CD4-positive, alpha-beta memory T cell (primary cell): ENCODE measurements around the gene ZNF92. TPM values are rescaled to one million over a fixed set of nuclear protein-coding genes. Genes with fewer than 3 reads are reported as not detected.
A peak's percentile ranks its signal among the peaks of the same experiment; 100 is the strongest.
"Not testable (repeated sequence)": the region's sequence is repeated elsewhere in the genome, so short reads cannot be mapped to it uniquely, and the experiment has no call there.

Experiments used
- CTCF ChIA-PET: fragments of 350-600 bp; sonication (Branson Sonifier 250); formaldehyde crosslinking; loops from one replicate; lab custom pipeline; 2021; ENCODE audit warnings: inconsistent platforms; ENCODE audit not compliant: partially characterized antibody; lab: Charles Lee
- POLR2A ChIA-PET: fragments of 350-600 bp; sonication (Branson Sonifier 250); formaldehyde crosslinking; loops from one replicate; lab custom pipeline; 2021; ENCODE audit not compliant: partially characterized antibody; lab: Charles Lee
- DNase-seq, 5 donors: peaks; one replicate each; pipeline versions ENCODE4 v3.0.0 to v3.0.0-alpha.2; 2020 to 2022; ENCODE audit warnings: mixed read lengths in 1 of 5
- H3K27ac ChIP-seq: one replicate; pipeline ENCODE4 v1.7.0; 2013; ENCODE audit warnings: low read depth, low read length
- H3K27me3 ChIP-seq: 2 replicates; pipeline ENCODE4 v1.7.0; 2013; ENCODE audit warnings: mild to moderate bottlenecking, low read length, moderate library complexity; ENCODE audit not compliant: insufficient read depth
- H3K36me3 ChIP-seq: 2 replicates; pipeline ENCODE4 v1.7.0; 2013; ENCODE audit warnings: mild to moderate bottlenecking, low read length, moderate library complexity; ENCODE audit not compliant: insufficient read depth
- H3K4me1 ChIP-seq: 2 replicates; pipeline ENCODE4 v1.7.0; 2013; ENCODE audit warnings: mild to moderate bottlenecking, low read length, moderate library complexity; ENCODE audit not compliant: insufficient read depth
- H3K4me3 ChIP-seq, 2 donors: one replicate each; pipeline ENCODE4 v1.7.0; 2013; ENCODE audit warnings: low read length in 2 of 2, mild to moderate bottlenecking in 1 of 2
- H3K9me3 ChIP-seq, 2 donors: one replicate each; pipeline ENCODE4 v1.7.0; 2013; ENCODE audit warnings: low read length in 2 of 2, control low read depth in 1 of 2; ENCODE audit not compliant: control insufficient read depth in 1 of 2
- H3K27ac Mint-ChIP-seq, 7 donors: one replicate each; pipeline ENCODE4 v1.8.0; 2020 to 2021; ENCODE audit warnings: mixed read lengths in 7 of 7, mild to moderate bottlenecking in 6 of 7, inconsistent platforms in 3 of 7, moderate library complexity in 3 of 7
- H3K27me3 Mint-ChIP-seq, 2 donors: one replicate each; pipeline ENCODE4 v1.8.0; 2020 to 2021; ENCODE audit warnings: mixed read lengths in 2 of 2
- H3K36me3 Mint-ChIP-seq, 2 donors: one replicate each; pipeline ENCODE4 v1.8.0; 2020 to 2021; ENCODE audit warnings: mixed read lengths in 2 of 2, inconsistent platforms in 1 of 2, mild to moderate bottlenecking in 1 of 2
- H3K4me1 Mint-ChIP-seq, 4 donors: one replicate each; pipeline ENCODE4 v1.8.0; 2020 to 2021; ENCODE audit warnings: mixed read lengths in 4 of 4, mild to moderate bottlenecking in 1 of 4
- H3K4me3 Mint-ChIP-seq, 8 donors: one replicate each; pipeline ENCODE4 v1.8.0; 2020 to 2021; ENCODE audit warnings: mixed read lengths in 8 of 8, mild to moderate bottlenecking in 7 of 8, moderate library complexity in 6 of 8, inconsistent platforms in 3 of 8
- H3K9me3 Mint-ChIP-seq, 8 donors: one replicate each; pipeline ENCODE4 v1.8.0; 2020 to 2021; ENCODE audit warnings: mixed read lengths in 8 of 8, mild to moderate bottlenecking in 5 of 8, inconsistent platforms in 3 of 8, moderate library complexity in 1 of 8
- intact Hi-C: fragments of 100-400 bp; cut with micrococcal nuclease; formaldehyde crosslinking; loops from one replicate; pipeline ENCODE4 v1.15.1; 2023
- polyA plus RNA-seq, 2 donors: library from polyadenylated mRNA; unstranded; fragments of 300-500 nt; fragmentation: Illumina TruSeq; gene quantifications; one replicate each; pipeline ENCODE4 v1.2.3, GENCODE V29; 2021
- total RNA-seq, 2 experiments: library from RNA; stranded (reverse); gene quantifications; one replicate each; pipeline ENCODE4 v1.2.3, GENCODE V29; 2021

ZNF92 gene
- total RNA-seq (10 to 100 TPM; 31.1 to 35.3 TPM), polyA plus RNA-seq (10 to 100 TPM; 10.4 to 17.1 TPM)

- DNase-seq = peak; percentile 93 to 97 (median 94)
- H3K27me3 ChIP-seq = no peaks in the 10 kb centered on the region
- Mint-ChIP-seq H3K9me3 (peaks cover 0 to 2% (median 0%) of the 10 kb centered on the region in 8 donors), H3K27me3 (no peaks in the 10 kb centered on the region), H3K36me3 (peaks cover 17 to 29% of the 10 kb centered on the region in 2 donors), H3K27ac (peak within 1 kb of the TSS; percentile 90 to 97 (median 93)), H3K4me1 (peaks cover 34 to 59% (median 45%) of the 10 kb centered on the region in 4 donors), H3K4me3 (peak within 1 kb of the TSS; percentile 91 to 99 (median 97))
- CTCF ChIA-PET = interaction anchor here (0.7 to 3.5 kb wide), 6 partner anchors 9 to 811 kb away, joined by 3 to 11 read pairs (median 4); partner anchors contain the start of gene ZNF680
- intact Hi-C loops = loop anchor here (1.0 to 10.0 kb wide), 8 partner anchors 131 to 1066 kb away; partner anchors contain the start of genes ERV3-1, ZNF107 and ZNF680
- H3K36me3 ChIP-seq = no peaks in the 10 kb centered on the region
- peak within 1 kb of the TSS; percentile 93 to 97 for H3K4me3 ChIP-seq
- H3K9me3 ChIP-seq = no peaks in the 10 kb centered on the region
- peak within 1 kb of the TSS; percentile 83 for H3K27ac ChIP-seq
- POLR2A ChIA-PET = interaction anchor here (0.7 to 3.5 kb wide), 17 partner anchors 10 to 1622 kb away, joined by 3 to 23 read pairs (median 4); partner anchors contain the start of genes ERV3-1, SBDS, ZNF107 and ZNF138
- peaks cover 37% of the 10 kb centered on the region for H3K4me1 ChIP-seq
These were observed at the start of gene ZNF92 for GRCh38 chr7:65373608-65374351. TSS of gene ZNF92 (plus strand) at chr7:65373855. CDS start at chr7:65373998, 143 bp downstream.

- Histone ChIP-seq H3K27me3 (no peaks in the 10 kb centered on the region), H3K4me3 (no peak overlapping the region), H3K4me1 (no peaks in the 10 kb centered on the region), H3K36me3 (no peaks in the 10 kb centered on the region), H3K9me3 (no peaks in the 10 kb centered on the region), H3K27ac (no peak overlapping the region)
- peak overlapping the region in 1 of 8 donors; percentile 59 for H3K4me3 Mint-ChIP-seq
- no peaks in the 10 kb centered on the region for H3K27me3 Mint-ChIP-seq
- DNase-seq = no peak
- peak overlapping the region in 1 of 7 donors; percentile 2 for H3K27ac Mint-ChIP-seq
- intact Hi-C loops = no loop called here
- H3K9me3 Mint-ChIP-seq = no peaks in the 10 kb centered on the region
- peaks cover 0 to 5% (median 2%) of the 10 kb centered on the region in 4 donors for H3K4me1 Mint-ChIP-seq
- no peaks in the 10 kb centered on the region for H3K36me3 Mint-ChIP-seq
- POLR2A ChIA-PET = no interaction called here
- CTCF ChIA-PET = interaction anchor here (2.0 kb wide), 1 partner anchor 18 kb away, joined by 7 read pairs; no protein-coding TSS in a partner anchor
These were observed 47.7 kb upstream of the ZNF92 start for GRCh38 chr7:65325793-65326432.

GRCh38 chr7:65338346-65338745 lies 35.3 kb upstream of the ZNF92 start:
- Histone ChIP-seq H3K4me3 (no peak overlapping the region), H3K27ac (no peak overlapping the region), H3K4me1 (no peaks in the 10 kb centered on the region), H3K27me3 (no peaks in the 10 kb centered on the region), H3K36me3 (no peaks in the 10 kb centered on the region), H3K9me3 (no peaks in the 10 kb centered on the region)
- Mint-ChIP-seq H3K9me3 (peaks cover 0 to 4% (median 0%) of the 10 kb centered on the region in 8 donors), H3K4me3 (no peak overlapping the region), H3K27ac (no peak overlapping the region), H3K27me3 (no peaks in the 10 kb centered on the region), H3K36me3 (no peaks in the 10 kb centered on the region), H3K4me1 (no peaks in the 10 kb centered on the region)
- intact Hi-C loops = no loop called here
- no peak for DNase-seq
- ChIA-PET POLR2A (no interaction called here), CTCF (no interaction called here)

GRCh38 chr7:65339257-65339656 lies 34.4 kb upstream of the ZNF92 start:
- no peak overlapping the region for H3K4me3 Mint-ChIP-seq
- Histone ChIP-seq H3K27ac (no peak overlapping the region), H3K4me3 (no peak overlapping the region), H3K4me1 (no peaks in the 10 kb centered on the region), H3K36me3 (no peaks in the 10 kb centered on the region), H3K9me3 (no peaks in the 10 kb centered on the region), H3K27me3 (no peaks in the 10 kb centered on the region)
- ChIA-PET POLR2A (no interaction called here), CTCF (no interaction called here)
- H3K36me3 Mint-ChIP-seq = no peaks in the 10 kb centered on the region
- no peak for DNase-seq
- H3K27ac Mint-ChIP-seq = no peak overlapping the region
- H3K27me3 Mint-ChIP-seq = no peaks in the 10 kb centered on the region
- H3K9me3 Mint-ChIP-seq = peaks cover 0 to 4% (median 0%) of the 10 kb centered on the region in 8 donors
- no peaks in the 10 kb centered on the region for H3K4me1 Mint-ChIP-seq
- intact Hi-C loops = no loop called here

- Mint-ChIP-seq H3K27me3 (peaks cover under 1 to 1% of the 10 kb centered on the region in 2 donors), H3K36me3 (no peaks in the 10 kb centered on the region), H3K4me3 (no peak overlapping the region), H3K4me1 (no peaks in the 10 kb centered on the region), H3K9me3 (peaks cover 0 to 9% (median 1%) of the 10 kb centered on the region in 8 donors), H3K27ac (no peak overlapping the region)
- no peaks in the 10 kb centered on the region for H3K27me3 ChIP-seq
- H3K4me1 ChIP-seq = no peaks in the 10 kb centered on the region
- intact Hi-C loops = no loop called here
- no peak for DNase-seq
- CTCF ChIA-PET = no interaction called here
- POLR2A ChIA-PET = no interaction called here
- H3K36me3 ChIP-seq = no peaks in the 10 kb centered on the region
- no peak overlapping the region for H3K27ac ChIP-seq
- no peaks in the 10 kb centered on the region for H3K9me3 ChIP-seq
- H3K4me3 ChIP-seq = no peak overlapping the region
These were observed 30.7 kb upstream of the ZNF92 start for GRCh38 chr7:65342723-65343629.

- H3K36me3 ChIP-seq, H3K4me3 ChIP-seq, H3K27ac Mint-ChIP-seq, H3K36me3 Mint-ChIP-seq, H3K27me3 Mint-ChIP-seq, H3K9me3 ChIP-seq, H3K27me3 ChIP-seq, H3K4me1 ChIP-seq, CTCF ChIA-PET, intact Hi-C loops, DNase-seq, H3K9me3 Mint-ChIP-seq, POLR2A ChIA-PET, H3K27ac ChIP-seq, H3K4me1 Mint-ChIP-seq: not testable (repeated sequence)
- H3K4me3 Mint-ChIP-seq = peak overlapping the region in 1 of 8 donors; percentile 5
These were observed 29.1 kb upstream of the ZNF92 start for GRCh38 chr7:65344541-65344940.
